Left lobe of liver (tissue), 2 donors: ENCODE measurements around the gene GORASP2. TPM values are rescaled to one million over a fixed set of nuclear protein-coding genes. Genes with fewer than 3 reads are reported as not detected.

Experiments
- ATAC-seq: fragments of 200-7000 bp; cut with Tn5 transposase; one replicate; pipeline ENCODE4 v1.9.1; 2020; ENCODE audit warnings: mild to moderate bottlenecking, moderate library complexity
- DNase-seq: peaks from one replicate; pipeline ENCODE4 v3.0.0-alpha.2; 2020; ENCODE audit warnings: low spot score
- total RNA-seq: library from RNA; stranded (reverse); gene quantifications from one replicate; pipeline ENCODE4 v1.2.1, GENCODE V29; 2021
- donor health status: DM: no; HTN: no; CAD: no; lungs with moderate emphysema.
- donor health status: DM: no; HTN: yes; CAD: no.

The GORASP2 gene
- total RNA-seq, 1 donor from 2014 or later = 30.4 TPM

GRCh38 chr2:170922634-170923494 is 6.2 kb upstream of the GORASP2 start:
- DNase-seq (no peak), ATAC-seq (no peak)

GRCh38 chr2:170923799-170924198 is 5.3 kb upstream of the GORASP2 start:
- no peak for ATAC-seq
- DNase-seq = no peak

GRCh38 chr2:170924969-170925368 is 4.1 kb upstream of the GORASP2 start:
- DNase-seq = no peak
- no peak for ATAC-seq

- ATAC-seq (no peak), DNase-seq (no peak)
Observed at GRCh38 chr2:170925923-170926322, 3.1 kb upstream of the GORASP2 start.

GRCh38 chr2:170926743-170927297 is 2.2 kb upstream of the GORASP2 start:
- ATAC-seq (no peak), DNase-seq (no peak)

GRCh38 chr2:170928036-170928823 is 823 bp upstream of the GORASP2 start:
- no peak for ATAC-seq
- no peak for DNase-seq

- DNase-seq (peak; percentile 72), ATAC-seq (peak; percentile 58)
Observed at GRCh38 chr2:170929686-170930050, 615 bp downstream of the GORASP2 start.

- no peak for ATAC-seq
- no peak for DNase-seq
Observed at GRCh38 chr2:170930131-170930990, 1.3 kb downstream of the GORASP2 start.

- DNase-seq = no peak
- no peak for ATAC-seq
Observed at GRCh38 chr2:170930991-170931266, 1.9 kb downstream of the GORASP2 start.

GRCh38 chr2:170932166-170932565 is 3.1 kb downstream of the GORASP2 start:
- DNase-seq (no peak), ATAC-seq (no peak)

GRCh38 chr2:170932948-170933347 is 3.9 kb downstream of the GORASP2 start:
- ATAC-seq = no peak
- no peak for DNase-seq

- DNase-seq (no peak), ATAC-seq (no peak)
Observed at GRCh38 chr2:170937709-170938379, 8.8 kb downstream of the GORASP2 start.

GRCh38 chr2:170940066-170940465 is 11.0 kb downstream of the GORASP2 start:
- ATAC-seq = no peak
- DNase-seq = no peak

- ATAC-seq (no peak), DNase-seq (no peak)
Observed at GRCh38 chr2:170942615-170943014, 13.6 kb downstream of the GORASP2 start.

GRCh38 chr2:170943041-170943440 is 14.0 kb downstream of the GORASP2 start:
- no peak for ATAC-seq
- no peak for DNase-seq

- DNase-seq (no peak), ATAC-seq (no peak)
Observed at GRCh38 chr2:170943596-170943995, 14.5 kb downstream of the GORASP2 start.

- ATAC-seq (peak; percentile 83), DNase-seq (no peak)
Observed at GRCh38 chr2:170944545-170944944, 15.5 kb downstream of the GORASP2 start.

- DNase-seq (no peak), ATAC-seq (no peak)
Observed at GRCh38 chr2:170949415-170949814, 20.4 kb downstream of the GORASP2 start.

GRCh38 chr2:170950221-170950761 is 21.2 kb downstream of the GORASP2 start:
- no peak for ATAC-seq
- DNase-seq = no peak

- ATAC-seq (no peak), DNase-seq (no peak)
Observed at GRCh38 chr2:170953941-170954340, 24.9 kb downstream of the GORASP2 start.
